ENCODE data around the gene RNF220.

- TF ChIP-seq CTCF (IDR thresholded peaks at IDR 0.05; ENCODE audit: low read length), result no peak
- no peak for TF ChIP-seq EZH2 (IDR thresholded peaks at IDR 0.05; ENCODE audit: borderline replicate concordance, low read length)
Measured at GRCh38 chr1:44624268-44624901, 219.3 kb downstream of the RNF220 start.
